ENCODE results near the gene CYP3A7. TPM values are rescaled to one million over a fixed set of nuclear protein-coding genes. Genes with fewer than 3 reads are reported as not detected.

CYP3A7 gene
- total RNA-seq, 4 donors from 2014 or later, result 0.26 to 1.7 TPM; not detected in 2

DNA sequence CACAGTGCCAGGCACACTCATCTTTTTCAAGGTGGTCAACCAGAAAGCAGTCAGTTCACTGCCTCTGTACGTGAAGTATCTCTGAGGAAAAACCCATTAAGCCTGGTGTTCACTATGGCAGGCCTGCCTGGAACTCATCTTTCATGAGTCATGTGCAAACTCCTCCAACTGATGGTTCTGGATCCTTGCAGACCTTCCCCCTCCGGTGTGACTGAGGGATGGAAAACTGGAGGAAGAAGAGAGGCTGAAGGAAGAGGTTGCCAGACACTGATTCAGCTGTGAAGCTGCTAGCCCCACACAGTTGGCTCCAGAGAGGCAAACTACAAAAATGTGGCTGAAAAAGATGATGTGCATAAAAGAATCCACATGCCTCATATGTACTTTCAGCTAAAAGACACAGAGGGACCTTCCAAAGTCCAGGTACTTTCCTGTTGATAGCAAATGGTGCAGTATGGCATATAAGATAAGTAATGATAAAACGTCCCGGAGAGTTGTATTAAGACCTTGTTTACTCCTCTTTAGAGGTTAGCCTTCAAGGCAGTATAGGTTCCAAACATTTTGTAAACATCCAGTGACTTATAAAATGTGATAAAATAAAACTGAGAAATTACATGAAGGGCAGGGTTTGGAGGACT is 57.9 kb downstream of the CYP3A7 start:
- H3K4me1 ChIP-seq, result peaks cover 7% of the 10 kb centered on the region in 2 donors
- in situ Hi-C loops (cut with MboI; ENCODE audit: low sequenced_read_pairs in 4 of 4) (no loop called here), intact Hi-C loops (cut with DNase I; ENCODE audit: low total_unique reads) (no loop called here)
- H3K9me3 ChIP-seq, result no peaks in the 10 kb centered on the region
- no peak overlapping the region for H3K4me3 ChIP-seq
- no peaks in the 10 kb centered on the region for H3K27me3 ChIP-seq
- TF ChIP-seq CTCF (IDR thresholded peaks at IDR 0.05 in 4 of 5, conservative IDR thresholded peaks at IDR 0.05 in 1 of 5), result no peak
- no peak for TF ChIP-seq POLR2A (IDR thresholded peaks at IDR 0.05)
- ATAC-seq (no peak), DNase-seq (no peak)
- no peak overlapping the region for H3K27ac ChIP-seq
- no peaks in the 10 kb centered on the region for H3K36me3 ChIP-seq

DNA sequence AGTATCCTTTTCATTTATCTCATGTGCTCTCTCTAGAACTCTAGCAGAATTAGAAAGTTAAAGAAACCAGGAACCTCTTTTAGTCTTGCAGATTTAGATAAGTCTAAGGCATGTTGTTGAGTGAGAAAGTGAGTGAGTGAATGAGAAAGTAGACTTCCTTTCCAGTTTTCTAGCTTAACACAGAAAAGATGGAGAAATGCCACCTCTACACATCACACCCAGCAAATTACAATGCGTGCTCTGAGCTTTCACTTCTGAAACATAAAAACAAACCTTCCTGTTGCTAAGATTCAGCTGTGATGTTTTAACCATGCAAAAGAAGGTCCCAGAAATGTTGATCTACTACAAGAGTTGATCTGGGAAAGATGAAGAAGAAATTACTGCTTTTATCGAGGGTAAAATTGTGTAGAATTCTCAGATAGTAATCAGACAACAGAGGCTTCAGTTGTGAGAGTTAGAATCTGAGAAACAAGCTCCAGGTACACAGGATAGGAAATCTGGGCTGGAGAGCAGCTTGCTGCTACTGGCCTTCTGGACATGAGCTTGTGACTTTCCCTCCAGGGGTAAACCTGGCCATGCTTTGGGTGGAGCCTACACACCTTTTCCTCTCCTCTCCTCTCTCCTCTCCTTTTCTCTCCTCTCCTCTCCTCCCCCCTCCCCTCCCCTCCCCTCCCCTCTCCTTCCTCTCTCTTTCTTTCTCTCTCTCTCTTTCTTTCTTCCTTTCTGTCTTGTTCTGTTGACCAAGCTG is 59.8 kb downstream of the CYP3A7 start:
- H3K36me3 ChIP-seq, result no peaks in the 10 kb centered on the region
- H3K27me3 ChIP-seq, result no peaks in the 10 kb centered on the region
- H3K27ac ChIP-seq, result no peak overlapping the region
- DNase-seq (no peak), ATAC-seq (no peak)
- in situ Hi-C loops (cut with MboI; ENCODE audit: low sequenced_read_pairs in 4 of 4) (no loop called here), intact Hi-C loops (cut with DNase I; ENCODE audit: low total_unique reads) (no loop called here)
- H3K4me3 ChIP-seq, result no peak overlapping the region
- peaks cover 7% of the 10 kb centered on the region in 2 donors for H3K4me1 ChIP-seq
- TF ChIP-seq CTCF (IDR thresholded peaks at IDR 0.05 in 4 of 5, conservative IDR thresholded peaks at IDR 0.05 in 1 of 5) (no peak), POLR2A (IDR thresholded peaks at IDR 0.05) (no peak)
- no peaks in the 10 kb centered on the region for H3K9me3 ChIP-seq

GRCh38 chr7:99672573-99672972 is 62.4 kb downstream of the CYP3A7 start:
- Histone ChIP-seq H3K27me3 (no peaks in the 10 kb centered on the region), H3K4me3 (no peak overlapping the region), H3K4me1 (no peaks in the 10 kb centered on the region), H3K36me3 (no peaks in the 10 kb centered on the region), H3K27ac (no peak overlapping the region), H3K9me3 (no peaks in the 10 kb centered on the region)
- TF ChIP-seq POLR2A (IDR thresholded peaks at IDR 0.05) (no peak), CTCF (IDR thresholded peaks at IDR 0.05 in 4 of 5, conservative IDR thresholded peaks at IDR 0.05 in 1 of 5) (no peak)
- in situ Hi-C loops (cut with MboI; ENCODE audit: low sequenced_read_pairs in 4 of 4), result no loop called here
- DNase-seq, result no peak
- ATAC-seq, result no peak
- intact Hi-C loops (cut with DNase I; ENCODE audit: low total_unique reads), result no loop called here

- intact Hi-C loops (cut with DNase I; ENCODE audit: low total_unique reads) (no loop called here), in situ Hi-C loops (cut with MboI; ENCODE audit: low sequenced_read_pairs in 4 of 4) (no loop called here)
- Histone ChIP-seq H3K4me1 (no peaks in the 10 kb centered on the region), H3K9me3 (no peaks in the 10 kb centered on the region), H3K36me3 (no peaks in the 10 kb centered on the region), H3K27me3 (no peaks in the 10 kb centered on the region), H3K27ac (no peak overlapping the region), H3K4me3 (no peak overlapping the region)
- ATAC-seq, result no peak
- TF ChIP-seq CTCF (IDR thresholded peaks at IDR 0.05 in 4 of 5, conservative IDR thresholded peaks at IDR 0.05 in 1 of 5) (no peak), POLR2A (IDR thresholded peaks at IDR 0.05) (no peak)
- DNase-seq, result no peak
Observed at GRCh38 chr7:99669782-99670181, 65.2 kb downstream of the CYP3A7 start.
